Astrocyte (in vitro differentiated cells and primary cell): ENCODE measurements around the gene PSMD1. TPM values are rescaled to one million over a fixed set of nuclear protein-coding genes. Genes with fewer than 3 reads are reported as not detected.
A peak's percentile ranks its signal among the peaks of the same experiment; 100 is the strongest.

ENCODE experiments used
- DNase-seq: peaks from one replicate; pipeline ENCODE4 v3.0.0-alpha.2; 2010; ENCODE audit warnings: low read depth
- FAIRE-seq: peaks from 2 replicates; lab custom pipeline; 2011; peaks lifted over from hg19 to GRCh38; lab: Jason Lieb, UNC
- H2AFZ ChIP-seq: 2 replicates; pipeline ENCODE4 v1.6.0; 2012; ENCODE audit warnings: low read depth, low read length, inconsistent platforms
- H3K27ac ChIP-seq: 2 replicates; pipeline ENCODE4 v1.5.1; 2011; ENCODE audit warnings: low read depth, low read length, inconsistent platforms
- H3K27me3 ChIP-seq: 2 replicates; pipeline ENCODE4 v1.6.0; 2011; ENCODE audit warnings: low read length, inconsistent platforms; ENCODE audit not compliant: insufficient read depth
- H3K36me3 ChIP-seq: 2 replicates; pipeline ENCODE4 v1.5.1; 2011; ENCODE audit warnings: low read length, inconsistent platforms; ENCODE audit not compliant: insufficient read depth
- H3K4me1 ChIP-seq: 2 replicates; pipeline ENCODE4 v1.5.1; 2011; ENCODE audit warnings: low read length, inconsistent platforms; ENCODE audit not compliant: insufficient read depth
- H3K4me2 ChIP-seq: 2 replicates; pipeline ENCODE4 v1.6.0; 2012; ENCODE audit warnings: low read length, inconsistent platforms
- H3K4me3 ChIP-seq: 2 replicates; pipeline ENCODE4 v1.5.1; 2011; ENCODE audit warnings: low read depth, mild to moderate bottlenecking, low read length, inconsistent platforms; ENCODE audit not compliant: insufficient read depth
- H3K79me2 ChIP-seq: 2 replicates; pipeline ENCODE4 v1.6.0; 2012; ENCODE audit warnings: mild to moderate bottlenecking, low read length, inconsistent platforms; ENCODE audit not compliant: insufficient read depth
- H3K9ac ChIP-seq: 2 replicates; pipeline ENCODE4 v1.6.0; 2012; ENCODE audit warnings: mild to moderate bottlenecking, low read length, inconsistent platforms
- H3K9me3 ChIP-seq: 2 replicates; pipeline ENCODE4 v1.5.1; 2012; ENCODE audit warnings: low read depth, mild to moderate bottlenecking, low read length, inconsistent platforms; ENCODE audit not compliant: insufficient read depth
- H4K20me1 ChIP-seq: 2 replicates; pipeline ENCODE4 v1.6.0; 2012; ENCODE audit warnings: low read length, inconsistent platforms; ENCODE audit not compliant: insufficient read depth
- H3K27ac Mint-ChIP-seq: one replicate; pipeline ENCODE4 v1.8.0; 2021; ENCODE audit warnings: mild to moderate bottlenecking, mixed read lengths; ENCODE audit not compliant: unreplicated experiment
- H3K27me3 Mint-ChIP-seq: one replicate; pipeline ENCODE4 v1.8.0; 2021; ENCODE audit warnings: low read depth, mixed read lengths; ENCODE audit not compliant: unreplicated experiment
- H3K36me3 Mint-ChIP-seq: one replicate; pipeline ENCODE4 v1.8.0; 2021; ENCODE audit warnings: low read depth, mixed read lengths; ENCODE audit not compliant: unreplicated experiment
- H3K4me1 Mint-ChIP-seq: one replicate; pipeline ENCODE4 v1.8.0; 2021; ENCODE audit warnings: low read depth, mixed read lengths; ENCODE audit not compliant: unreplicated experiment
- H3K4me3 Mint-ChIP-seq: one replicate; pipeline ENCODE4 v1.8.0; 2021; ENCODE audit warnings: mild to moderate bottlenecking, moderate library complexity, mixed read lengths; ENCODE audit not compliant: unreplicated experiment
- H3K9me3 Mint-ChIP-seq: one replicate; pipeline ENCODE4 v1.8.0; 2021; ENCODE audit warnings: mild to moderate bottlenecking, mixed read lengths; ENCODE audit not compliant: unreplicated experiment
- CTCF ChIP-seq: IDR thresholded peaks from 2 replicates; pipeline ENCODE4 v1.5.1; 2011; ENCODE audit warnings: low read depth, mild to moderate bottlenecking, inconsistent platforms, low read length, moderate library complexity; ENCODE audit not compliant: insufficient read depth
- EZH2 ChIP-seq: IDR thresholded peaks from 2 replicates; pipeline ENCODE4 v1.6.1; 2012; ENCODE audit warnings: mild to moderate bottlenecking, low read length, inconsistent platforms; ENCODE audit not compliant: insufficient read depth
- total RNA-seq: library from RNA; stranded (reverse); gene quantifications from 2 replicates; pipeline ENCODE4 v1.2.1, GENCODE V29; 2021

Gene PSMD1
- total RNA-seq, 1 donor from 2014 or later: 151 TPM

- Histone ChIP-seq H3K36me3 (no peaks in the 10 kb centered on the region), H3K79me2 (no peaks in the 10 kb centered on the region), H3K4me3 (no peak overlapping the region), H3K27me3 (peaks cover 27% of the 10 kb centered on the region), H3K4me1 (peaks cover 2% of the 10 kb centered on the region), H4K20me1 (no peaks in the 10 kb centered on the region), H3K4me2 (no peak overlapping the region), H2AFZ (no peak overlapping the region), H3K9me3 (no peaks in the 10 kb centered on the region), H3K27ac (no peak overlapping the region), H3K9ac (no peak overlapping the region)
- no peak for DNase-seq
- Mint-ChIP-seq H3K9me3 (no peaks in the 10 kb centered on the region), H3K36me3 (no peaks in the 10 kb centered on the region), H3K4me3 (no peak overlapping the region), H3K4me1 (no peaks in the 10 kb centered on the region), H3K27me3 (peaks cover 24% of the 10 kb centered on the region), H3K27ac (no peak overlapping the region)
- no peak for FAIRE-seq
- TF ChIP-seq EZH2 (no peak), CTCF (no peak)
These were observed 9.3 kb upstream of the PSMD1 start for GRCh38 chr2:231047274-231047922.

GRCh38 chr2:231047923-231048915 lies 8.4 kb upstream of the PSMD1 start:
- H3K4me1 Mint-ChIP-seq: no peaks in the 10 kb centered on the region
- H3K27ac ChIP-seq: no peak overlapping the region
- TF ChIP-seq EZH2: no peak
- H3K27me3 ChIP-seq: peaks cover 25% of the 10 kb centered on the region
- H3K4me2 ChIP-seq: no peak overlapping the region
- peaks cover 3% of the 10 kb centered on the region for H3K4me1 ChIP-seq
- H3K9me3 Mint-ChIP-seq: no peaks in the 10 kb centered on the region
- DNase-seq (no peak), FAIRE-seq (no peak)
- no peaks in the 10 kb centered on the region for H4K20me1 ChIP-seq
- peaks cover 26% of the 10 kb centered on the region for H3K27me3 Mint-ChIP-seq
- H3K9me3 ChIP-seq: no peaks in the 10 kb centered on the region
- no peak overlapping the region for H2AFZ ChIP-seq
- no peaks in the 10 kb centered on the region for H3K36me3 Mint-ChIP-seq
- no peak overlapping the region for H3K4me3 ChIP-seq
- H3K9ac ChIP-seq: no peak overlapping the region
- H3K4me3 Mint-ChIP-seq: no peak overlapping the region
- H3K36me3 ChIP-seq: no peaks in the 10 kb centered on the region
- no peaks in the 10 kb centered on the region for H3K79me2 ChIP-seq
- no peak overlapping the region for H3K27ac Mint-ChIP-seq

GRCh38 chr2:231049286-231050017 lies 7.2 kb upstream of the PSMD1 start:
- peaks cover 3% of the 10 kb centered on the region for H3K4me1 ChIP-seq
- DNase-seq (no peak), FAIRE-seq (no peak)
- Mint-ChIP-seq H3K27ac (peak overlapping the region; percentile 53), H3K27me3 (peaks cover 32% of the 10 kb centered on the region), H3K4me3 (no peak overlapping the region), H3K9me3 (no peaks in the 10 kb centered on the region), H3K36me3 (peaks cover 1% of the 10 kb centered on the region), H3K4me1 (no peaks in the 10 kb centered on the region)
- H3K4me2 ChIP-seq: no peak overlapping the region
- H3K4me3 ChIP-seq: no peak overlapping the region
- no peaks in the 10 kb centered on the region for H3K36me3 ChIP-seq
- H3K9me3 ChIP-seq: no peaks in the 10 kb centered on the region
- H3K27me3 ChIP-seq: peaks cover 25% of the 10 kb centered on the region
- no peak overlapping the region for H2AFZ ChIP-seq
- no peak for TF ChIP-seq EZH2
- no peak for TF ChIP-seq CTCF
- no peaks in the 10 kb centered on the region for H4K20me1 ChIP-seq
- no peak overlapping the region for H3K9ac ChIP-seq
- H3K79me2 ChIP-seq: no peaks in the 10 kb centered on the region
- no peak overlapping the region for H3K27ac ChIP-seq
